Measurements from ENCODE around the gene LDLRAD3. TPM values are rescaled to one million over a fixed set of nuclear protein-coding genes. Genes with fewer than 3 reads are reported as not detected.

Gene LDLRAD3
- total RNA-seq, 1 experiment from 2014 or later = 12.1 TPM

- Histone ChIP-seq H3K4me1 (ENCODE audit: insufficient read depth, low read length) (peaks cover 2% of the 10 kb centered on the region; the same call in 1 of the 2 replicates), H3K14ac (ENCODE audit: insufficient read depth, low read length) (no peak overlapping the region), H2BK5ac (ENCODE audit: insufficient read length, low read length) (no peak overlapping the region), H2AK5ac (ENCODE audit: insufficient read length, low read length) (no peak overlapping the region), H3K18ac (ENCODE audit: insufficient read length, low read depth, low read length) (no peak overlapping the region), H3K56ac (ENCODE audit: insufficient read length, low read depth, low read length) (no peak overlapping the region), H2AFZ (ENCODE audit: low read length) (no peak overlapping the region), H4K8ac (replicated peaks; ENCODE audit: insufficient read length, low read depth, low read length) (no peak overlapping the region), H2BK12ac (ENCODE audit: insufficient read length, low read depth, low read length) (no peak overlapping the region), H3K9me3 (ENCODE audit: control insufficient read depth, low read depth, low read length) (no peaks in the 10 kb centered on the region), H3K79me1 (ENCODE audit: insufficient read depth, low read depth, low read length, poor library complexity, severe bottlenecking) (no peaks in the 10 kb centered on the region), H2BK120ac (ENCODE audit: low read depth, low read length, poor library complexity, severe bottlenecking) (no peak overlapping the region), H2BK15ac (ENCODE audit: low read depth, low read length) (no peak overlapping the region), H3K4me2 (ENCODE audit: insufficient read depth, insufficient read length, low read length) (no peak overlapping the region), H4K5ac (ENCODE audit: insufficient read length, low read depth, low read length) (no peak overlapping the region), H3T11ph (ENCODE audit: low read length) (no peak overlapping the region), H3K27ac (ENCODE audit: insufficient read length, low read depth, low read length) (no peak overlapping the region), H3K23ac (ENCODE audit: insufficient read length, low read depth, low read length) (no peak overlapping the region), H3K27me3 (ENCODE audit: insufficient read depth, low read length) (no peaks in the 10 kb centered on the region), H2BK20ac (ENCODE audit: low read depth, low read length, poor library complexity, severe bottlenecking) (no peak overlapping the region), H3K4ac (ENCODE audit: low read depth, low read length) (no peak overlapping the region), H3K9ac (ENCODE audit: extremely low read depth, insufficient read length, low read length) (no peak overlapping the region), H4K20me1 (ENCODE audit: control insufficient read depth, insufficient read depth, insufficient read length) (no peaks in the 10 kb centered on the region), H4K91ac (ENCODE audit: insufficient read length, low read depth, low read length) (peak overlapping the region; percentile 14), H3K79me2 (ENCODE audit: insufficient read depth, low read length) (no peaks in the 10 kb centered on the region), H3K23me2 (ENCODE audit: insufficient read length, low read depth, low read length, poor library complexity, severe bottlenecking) (no peaks in the 10 kb centered on the region)
- DNase-seq = no peak
- H3K27me3 Mint-ChIP-seq (ENCODE audit: low read depth) = no peaks in the 10 kb centered on the region
- H3K9me3 Mint-ChIP-seq = peaks cover 17 to 25% of the 10 kb centered on the region in 2 experiments
- no CpG with 5 or more reads among the region's 2 CpGs for WGBS (ENCODE audit: extremely low coverage, insufficient read length, low lambda C conversion rate)
- TF ChIP-seq CTCF (conservative IDR thresholded peaks at IDR 0.05) = no peak
- H3K27ac Mint-ChIP-seq = peak overlapping the region in 1 of 3 experiments; percentile 75; a peak in 3 of 7 replicates
- peaks cover 14 to 31% (median 22%) of the 10 kb centered on the region in 3 experiments for H3K36me3 Mint-ChIP-seq (ENCODE audit: insufficient read depth in 1 of 3, low read depth in 3 of 3)
- peaks cover 50 to 56% of the 10 kb centered on the region in 2 experiments for H3K4me1 Mint-ChIP-seq
- H3K4me3 Mint-ChIP-seq = no peak overlapping the region
Measured at GRCh38 chr11:36071917-36072500, 128.1 kb downstream of the LDLRAD3 start.
